Neural cell (in vitro differentiated cells): ENCODE data around the gene DHX8. TPM values are rescaled to one million over a fixed set of nuclear protein-coding genes. Genes with fewer than 3 reads are reported as not detected.

Source experiments
- H2AFZ ChIP-seq: fragments of 200-600, 300-800 bp; sonication (generic), shearing (Covaris generic); 2 replicates; pipeline ENCODE4 v1.6.0; 2014; ENCODE audit warnings: low read depth, mild to moderate bottlenecking, antibody characterized with exemption, low read length, moderate library complexity
- H3F3A ChIP-seq: fragments of 200-600 bp; shearing (Covaris generic); 2 replicates; pipeline ENCODE4 v1.6.1; 2016; ENCODE audit warnings: mild to moderate bottlenecking, moderate library complexity, mixed read lengths, antibody characterized with exemption, low read length; ENCODE audit not compliant: insufficient read depth, poor library complexity, severe bottlenecking
- H3K27ac ChIP-seq: fragments of 200-600, 300-800 bp; sonication (generic), shearing (Covaris generic); 2 replicates; pipeline ENCODE4 v1.5.1; 2014; ENCODE audit warnings: mild to moderate bottlenecking, low read length, moderate library complexity
- H3K27me3 ChIP-seq: fragments of 300-800, 200-600 bp; sonication (generic), shearing (Covaris generic); 2 replicates; pipeline ENCODE4 v1.6.0; 2014; ENCODE audit warnings: mild to moderate bottlenecking, low read depth, low read length, moderate library complexity; ENCODE audit not compliant: insufficient read depth
- H3K36me3 ChIP-seq: fragments of 300-800, 200-600 bp; sonication (generic), shearing (Covaris generic); 2 replicates; pipeline ENCODE4 v1.5.1; 2014; ENCODE audit warnings: mild to moderate bottlenecking, antibody characterized with exemption, low read length, moderate library complexity; ENCODE audit not compliant: insufficient read depth
- H3K4me2 ChIP-seq: fragments of 300-800, 200-600 bp; sonication (generic), shearing (Covaris generic); 2 replicates; pipeline ENCODE4 v1.6.0; 2014; ENCODE audit warnings: mild to moderate bottlenecking, low read length
- H3K4me3 ChIP-seq: fragments of 300-800, 200-600 bp; sonication (generic), shearing (Covaris generic); 2 replicates; pipeline ENCODE4 v1.5.1; 2014; ENCODE audit warnings: mild to moderate bottlenecking, low read length, moderate library complexity
- H3K79me2 ChIP-seq: fragments of 200-600 bp; shearing (Covaris generic); replicated peaks from 2 replicates; pipeline ENCODE4 v1.6.0; 2014; ENCODE audit warnings: mild to moderate bottlenecking, low read length, moderate library complexity; ENCODE audit not compliant: insufficient read depth
- H3K9ac ChIP-seq: fragments of 300-800, 200-600 bp; sonication (generic), shearing (Covaris generic); 2 replicates; pipeline ENCODE4 v1.6.1; 2016; ENCODE audit warnings: mild to moderate bottlenecking, low read length, mixed read lengths
- H3K9me2 ChIP-seq: fragments of 200-600 bp; shearing (Covaris generic); 2 replicates; pipeline ENCODE4 v1.6.1; 2016; ENCODE audit warnings: mild to moderate bottlenecking, low read length, mixed read lengths; ENCODE audit not compliant: insufficient read depth
- H3K9me3 ChIP-seq: fragments of 200-600, 300-800 bp; sonication (generic), shearing (Covaris generic); 2 replicates; pipeline ENCODE4 v1.6.1; 2016; ENCODE audit warnings: mild to moderate bottlenecking, mixed run types, low read length, moderate library complexity, mixed read lengths
- H4K20me1 ChIP-seq: fragments of 200-600 bp; shearing (Covaris generic); 2 replicates; pipeline ENCODE4 v1.6.1; 2016; ENCODE audit warnings: mild to moderate bottlenecking, mixed run types; ENCODE audit not compliant: insufficient read depth
- EP300 ChIP-seq: fragments of 450-650 bp; conservative IDR thresholded peaks from 2 replicates; pipeline ENCODE4 v1.6.1; 2014; ENCODE audit warnings: antibody characterized with exemption, mild to moderate bottlenecking, moderate library complexity; ENCODE audit not compliant: poor library complexity, severe bottlenecking
- EZH2 ChIP-seq: fragments of 200-600, 300-800 bp; shearing (Covaris generic), sonication (generic); IDR thresholded peaks from 2 replicates; pipeline ENCODE4 v1.6.1; 2014; ENCODE audit warnings: antibody characterized with exemption, low read length, borderline replicate concordance, mild to moderate bottlenecking; ENCODE audit not compliant: insufficient read depth, poor library complexity, severe bottlenecking
- MXI1 ChIP-seq: fragments of 450-650 bp; conservative IDR thresholded peaks from 2 replicates; pipeline ENCODE4 v1.6.1; 2014; ENCODE audit warnings: antibody characterized with exemption, mild to moderate bottlenecking; ENCODE audit not compliant: poor library complexity, severe bottlenecking
- POLR2AphosphoS5 ChIP-seq: IDR thresholded peaks from 2 replicates; pipeline ENCODE4 v1.6.1; 2012
- RAD21 ChIP-seq: fragments of 450-650 bp; conservative IDR thresholded peaks from 2 replicates; pipeline ENCODE4 v1.6.1; 2014; ENCODE audit warnings: antibody characterized with exemption, mild to moderate bottlenecking, moderate library complexity
- SMC3 ChIP-seq: fragments of 450-650 bp; conservative IDR thresholded peaks from 2 replicates; pipeline ENCODE4 v1.6.1; 2014; ENCODE audit warnings: antibody characterized with exemption, mild to moderate bottlenecking, moderate library complexity; ENCODE audit not compliant: poor library complexity
- TAF1 ChIP-seq: IDR thresholded peaks from 2 replicates; pipeline ENCODE4 v1.6.1; 2012; ENCODE audit warnings: low read depth
- polyA plus RNA-seq: library from polyadenylated mRNA; depleted of rRNA; stranded (reverse); fragments of >200 nt; gene quantifications from 2 replicates; pipeline ENCODE4 v1.2.3, GENCODE V29; 2014
- TF ChIP-seq, protein P1 (sequence below): IDR thresholded peaks from 2 replicates; pipeline ENCODE4 v1.6.1; 2012; ENCODE audit warnings: borderline replicate concordance
- TF ChIP-seq, protein P2 (sequence below): fragments of 450-650 bp; IDR thresholded peaks from 2 replicates; pipeline ENCODE4 v1.5.1; 2014; ENCODE audit warnings: antibody characterized with exemption, mild to moderate bottlenecking, moderate library complexity; ENCODE audit not compliant: poor library complexity, severe bottlenecking

DHX8 gene
- polyA plus RNA-seq, 1 donor from 2014 or later: 19.4 TPM

- Histone ChIP-seq H3K9me3 (no peaks in the 10 kb centered on the region), H3K9ac (no peak overlapping the region), H3K9me2 (no peaks in the 10 kb centered on the region), H3K36me3 (no peaks in the 10 kb centered on the region), H3K79me2 (no peaks in the 10 kb centered on the region), H3F3A (no peaks in the 10 kb centered on the region), H3K4me2 (no peak overlapping the region), H2AFZ (no peak overlapping the region), H4K20me1 (no peaks in the 10 kb centered on the region), H3K27me3 (no peaks in the 10 kb centered on the region), H3K4me3 (no peak overlapping the region), H3K27ac (no peak overlapping the region)
- TF ChIP-seq MXI1 (no peak), SMC3 (no peak), EP300 (no peak), RAD21 (no peak), EZH2 (no peak), TAF1 (no peak), POLR2AphosphoS5 (no peak)
- TF ChIP-seq, protein P1, sequence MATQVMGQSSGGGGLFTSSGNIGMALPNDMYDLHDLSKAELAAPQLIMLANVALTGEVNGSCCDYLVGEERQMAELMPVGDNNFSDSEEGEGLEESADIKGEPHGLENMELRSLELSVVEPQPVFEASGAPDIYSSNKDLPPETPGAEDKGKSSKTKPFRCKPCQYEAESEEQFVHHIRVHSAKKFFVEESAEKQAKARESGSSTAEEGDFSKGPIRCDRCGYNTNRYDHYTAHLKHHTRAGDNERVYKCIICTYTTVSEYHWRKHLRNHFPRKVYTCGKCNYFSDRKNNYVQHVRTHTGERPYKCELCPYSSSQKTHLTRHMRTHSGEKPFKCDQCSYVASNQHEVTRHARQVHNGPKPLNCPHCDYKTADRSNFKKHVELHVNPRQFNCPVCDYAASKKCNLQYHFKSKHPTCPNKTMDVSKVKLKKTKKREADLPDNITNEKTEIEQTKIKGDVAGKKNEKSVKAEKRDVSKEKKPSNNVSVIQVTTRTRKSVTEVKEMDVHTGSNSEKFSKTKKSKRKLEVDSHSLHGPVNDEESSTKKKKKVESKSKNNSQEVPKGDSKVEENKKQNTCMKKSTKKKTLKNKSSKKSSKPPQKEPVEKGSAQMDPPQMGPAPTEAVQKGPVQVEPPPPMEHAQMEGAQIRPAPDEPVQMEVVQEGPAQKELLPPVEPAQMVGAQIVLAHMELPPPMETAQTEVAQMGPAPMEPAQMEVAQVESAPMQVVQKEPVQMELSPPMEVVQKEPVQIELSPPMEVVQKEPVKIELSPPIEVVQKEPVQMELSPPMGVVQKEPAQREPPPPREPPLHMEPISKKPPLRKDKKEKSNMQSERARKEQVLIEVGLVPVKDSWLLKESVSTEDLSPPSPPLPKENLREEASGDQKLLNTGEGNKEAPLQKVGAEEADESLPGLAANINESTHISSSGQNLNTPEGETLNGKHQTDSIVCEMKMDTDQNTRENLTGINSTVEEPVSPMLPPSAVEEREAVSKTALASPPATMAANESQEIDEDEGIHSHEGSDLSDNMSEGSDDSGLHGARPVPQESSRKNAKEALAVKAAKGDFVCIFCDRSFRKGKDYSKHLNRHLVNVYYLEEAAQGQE: no peak
- TF ChIP-seq, protein P2, sequence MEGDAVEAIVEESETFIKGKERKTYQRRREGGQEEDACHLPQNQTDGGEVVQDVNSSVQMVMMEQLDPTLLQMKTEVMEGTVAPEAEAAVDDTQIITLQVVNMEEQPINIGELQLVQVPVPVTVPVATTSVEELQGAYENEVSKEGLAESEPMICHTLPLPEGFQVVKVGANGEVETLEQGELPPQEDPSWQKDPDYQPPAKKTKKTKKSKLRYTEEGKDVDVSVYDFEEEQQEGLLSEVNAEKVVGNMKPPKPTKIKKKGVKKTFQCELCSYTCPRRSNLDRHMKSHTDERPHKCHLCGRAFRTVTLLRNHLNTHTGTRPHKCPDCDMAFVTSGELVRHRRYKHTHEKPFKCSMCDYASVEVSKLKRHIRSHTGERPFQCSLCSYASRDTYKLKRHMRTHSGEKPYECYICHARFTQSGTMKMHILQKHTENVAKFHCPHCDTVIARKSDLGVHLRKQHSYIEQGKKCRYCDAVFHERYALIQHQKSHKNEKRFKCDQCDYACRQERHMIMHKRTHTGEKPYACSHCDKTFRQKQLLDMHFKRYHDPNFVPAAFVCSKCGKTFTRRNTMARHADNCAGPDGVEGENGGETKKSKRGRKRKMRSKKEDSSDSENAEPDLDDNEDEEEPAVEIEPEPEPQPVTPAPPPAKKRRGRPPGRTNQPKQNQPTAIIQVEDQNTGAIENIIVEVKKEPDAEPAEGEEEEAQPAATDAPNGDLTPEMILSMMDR: no peak
Observed at GRCh38 chr17:43444223-43445008, 39.4 kb upstream of the DHX8 start.

DNA sequence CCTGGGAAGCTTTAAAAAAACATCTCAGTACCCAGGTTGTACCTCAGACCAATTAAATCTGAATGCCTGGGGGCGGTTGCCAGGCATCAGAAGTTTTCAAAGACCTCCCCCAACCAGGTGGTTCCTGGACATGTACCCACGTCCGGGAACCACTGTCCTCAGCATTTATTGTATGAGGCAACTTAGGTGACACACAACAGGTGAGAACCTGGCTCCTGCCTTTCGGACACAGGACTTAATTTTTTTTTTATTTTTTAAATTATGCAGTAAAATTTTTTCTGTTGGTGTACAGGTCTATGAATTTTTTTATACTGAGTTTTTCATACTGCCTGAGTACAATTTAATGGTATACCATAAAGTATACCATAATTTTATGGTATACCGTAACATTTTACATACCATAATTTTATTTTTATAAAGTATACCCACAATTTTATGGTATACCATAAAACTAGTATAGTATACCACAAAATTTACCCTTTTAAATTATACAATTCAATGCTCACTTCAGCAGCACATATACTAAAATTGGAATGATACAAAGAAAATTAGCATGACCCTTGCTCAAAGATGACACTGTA lies 38.7 kb upstream of the DHX8 start:
- Histone ChIP-seq H3K27me3 (no peaks in the 10 kb centered on the region), H4K20me1 (no peaks in the 10 kb centered on the region), H3K4me3 (no peak overlapping the region), H3K9ac (no peak overlapping the region), H3K79me2 (no peaks in the 10 kb centered on the region), H3K4me2 (no peak overlapping the region), H3K36me3 (no peaks in the 10 kb centered on the region), H3K9me2 (no peaks in the 10 kb centered on the region), H3K27ac (no peak overlapping the region), H2AFZ (no peak overlapping the region), H3F3A (no peaks in the 10 kb centered on the region), H3K9me3 (no peaks in the 10 kb centered on the region)
- TF ChIP-seq MXI1 (no peak), POLR2AphosphoS5 (no peak), TAF1 (no peak), RAD21 (no peak)
